Keratinocyte (primary cell): ENCODE results near the gene AHCYL2. TPM values are rescaled to one million over a fixed set of nuclear protein-coding genes. Genes with fewer than 3 reads are reported as not detected.

Experiments used
- DNase-seq: peaks from one replicate; pipeline ENCODE4 v3.0.0-alpha.2; 2011; ENCODE audit warnings: low read depth, missing footprints, low spot score
- FAIRE-seq: peaks from 2 replicates; lab custom pipeline; 2011; peaks lifted over from hg19 to GRCh38; lab: Jason Lieb, UNC
- H2AFZ ChIP-seq: 2 replicates; pipeline ENCODE4 v1.6.0; 2012; ENCODE audit warnings: low read length, control low read depth, inconsistent platforms; ENCODE audit not compliant: control insufficient read depth
- H3K27ac ChIP-seq: 2 replicates; pipeline ENCODE4 v1.5.1; 2011; ENCODE audit warnings: low read length; ENCODE audit not compliant: control insufficient read depth, insufficient read depth
- H3K27me3 ChIP-seq: 3 replicates; pipeline ENCODE4 v1.6.0; 2011; ENCODE audit warnings: low read length; ENCODE audit not compliant: control insufficient read depth, insufficient read depth; ENCODE audit errors: extremely low read depth
- H3K36me3 ChIP-seq, 2 experiments: 2 replicates in 1 of 2; 3 replicates in 1 of 2; pipeline ENCODE4 v1.5.1; 2011; ENCODE audit warnings: low read length in 2 of 2, mild to moderate bottlenecking in 1 of 2; ENCODE audit not compliant: control insufficient read depth in 2 of 2, insufficient read depth in 2 of 2; ENCODE audit errors: extremely low read depth in 1 of 2
- H3K4me1 ChIP-seq: 3 replicates; pipeline ENCODE4 v1.5.1; 2011; ENCODE audit warnings: low read length; ENCODE audit not compliant: control insufficient read depth, insufficient read depth; ENCODE audit errors: extremely low read depth
- H3K4me2 ChIP-seq: 3 replicates; pipeline ENCODE4 v1.6.0; 2011; ENCODE audit warnings: low read depth, low read length; ENCODE audit not compliant: control insufficient read depth, insufficient read depth; ENCODE audit errors: extremely low read depth
- H3K4me3 ChIP-seq, 3 experiments: fragments of 200-600 bp in 1 of 3; sonication (generic) in 1 of 3; 2 replicates in 2 of 3; 3 replicates in 1 of 3; pipeline ENCODE4 v1.5.1; 2011 to 2016; ENCODE audit warnings: low read length in 3 of 3, mild to moderate bottlenecking in 3 of 3, control low read depth in 2 of 3, inconsistent platforms in 1 of 3, low read depth in 1 of 3, mixed read lengths in 1 of 3, mixed run types in 1 of 3, moderate library complexity in 1 of 3; ENCODE audit not compliant: control insufficient read depth in 2 of 3, insufficient read depth in 2 of 3; ENCODE audit errors: extremely low read depth in 1 of 3
- H3K79me2 ChIP-seq: 2 replicates; pipeline ENCODE4 v1.6.0; 2012; ENCODE audit warnings: low read length; ENCODE audit not compliant: control insufficient read depth, insufficient read depth
- H3K9ac ChIP-seq: 3 replicates; pipeline ENCODE4 v1.6.0; 2011; ENCODE audit warnings: low read length; ENCODE audit not compliant: control insufficient read depth, insufficient read depth; ENCODE audit errors: extremely low read depth
- H3K9me1 ChIP-seq: 3 replicates; pipeline ENCODE4 v1.6.0; 2011; ENCODE audit warnings: low read length; ENCODE audit not compliant: control insufficient read depth, insufficient read depth; ENCODE audit errors: extremely low read depth
- H3K9me3 ChIP-seq: 2 replicates; pipeline ENCODE4 v1.5.1; 2012; ENCODE audit warnings: low read depth, low read length; ENCODE audit not compliant: control insufficient read depth
- H4K20me1 ChIP-seq: 3 replicates; pipeline ENCODE4 v1.6.0; 2011; ENCODE audit warnings: low read length; ENCODE audit not compliant: control insufficient read depth, insufficient read depth; ENCODE audit errors: extremely low read depth
- EZH2 ChIP-seq: IDR thresholded peaks from one replicate; pipeline ENCODE4 v1.6.1; 2012; ENCODE audit warnings: inconsistent platforms, mild to moderate bottlenecking, low read length, moderate library complexity
- dilution Hi-C: fragments of 300-500 bp; cut with MboI; formaldehyde crosslinking; loops from one replicate; pipeline ENCODE4 v1.7.0; 2020; ENCODE audit warnings: low sequenced_read_pairs; ENCODE audit not compliant: extremely low pct_ligation_motif_present
- polyA plus RNA-seq, 5 experiments: library from polyadenylated mRNA; depleted of rRNA in 3 of 5; stranded (reverse) in 3 of 5; stranded (forward) in 1 of 5; unstranded in 1 of 5; fragments of >200 nt; gene quantifications; 1 replicate in 1 of 5; 2 replicates in 3 of 5; 3 replicates in 1 of 5; pipeline versions ENCODE4 v1.2.1 to v1.2.3, GENCODE V29; 2011 to 2012; ENCODE audit warnings: missing spikeins in 2 of 5, low read depth in 1 of 5, low replicate concordance in 1 of 5
- TF ChIP-seq, protein P1 (sequence below), 3 experiments: IDR thresholded peaks in 1 of 3; conservative IDR thresholded peaks in 1 of 3; optimal IDR thresholded peaks in 1 of 3; 2 replicates in 2 of 3; 3 replicates in 1 of 3; pipeline versions ENCODE3 to v1.5.1; 2011; ENCODE audit warnings: low read length in 3 of 3, mild to moderate bottlenecking in 3 of 3, moderate library complexity in 2 of 3, control low read depth in 1 of 3, inconsistent platforms in 1 of 3; ENCODE audit not compliant: insufficient read depth in 2 of 3; ENCODE audit errors: extremely low read depth in 1 of 3

Gene AHCYL2
- polyA plus RNA-seq, 1 donor (not counting 4 experiments of a cell fraction or from before 2014, with no cell fraction given), result 32.8 TPM

GRCh38 chr7:129283936-129284335 lies 59.1 kb downstream of the AHCYL2 start:
- Histone ChIP-seq H4K20me1 (no peaks in the 10 kb centered on the region), H3K79me2 (no peaks in the 10 kb centered on the region), H2AFZ (no peak overlapping the region), H3K9me3 (no peaks in the 10 kb centered on the region), H3K4me2 (no peak overlapping the region), H3K27me3 (no peaks in the 10 kb centered on the region), H3K4me1 (peaks cover 19% of the 10 kb centered on the region), H3K9me1 (peaks cover 2% of the 10 kb centered on the region), H3K4me3 (no peak overlapping the region), H3K27ac (no peak overlapping the region), H3K9ac (no peak overlapping the region), H3K36me3 (no peaks in the 10 kb centered on the region)
- FAIRE-seq (no peak), DNase-seq (no peak)
- TF ChIP-seq, protein P1, sequence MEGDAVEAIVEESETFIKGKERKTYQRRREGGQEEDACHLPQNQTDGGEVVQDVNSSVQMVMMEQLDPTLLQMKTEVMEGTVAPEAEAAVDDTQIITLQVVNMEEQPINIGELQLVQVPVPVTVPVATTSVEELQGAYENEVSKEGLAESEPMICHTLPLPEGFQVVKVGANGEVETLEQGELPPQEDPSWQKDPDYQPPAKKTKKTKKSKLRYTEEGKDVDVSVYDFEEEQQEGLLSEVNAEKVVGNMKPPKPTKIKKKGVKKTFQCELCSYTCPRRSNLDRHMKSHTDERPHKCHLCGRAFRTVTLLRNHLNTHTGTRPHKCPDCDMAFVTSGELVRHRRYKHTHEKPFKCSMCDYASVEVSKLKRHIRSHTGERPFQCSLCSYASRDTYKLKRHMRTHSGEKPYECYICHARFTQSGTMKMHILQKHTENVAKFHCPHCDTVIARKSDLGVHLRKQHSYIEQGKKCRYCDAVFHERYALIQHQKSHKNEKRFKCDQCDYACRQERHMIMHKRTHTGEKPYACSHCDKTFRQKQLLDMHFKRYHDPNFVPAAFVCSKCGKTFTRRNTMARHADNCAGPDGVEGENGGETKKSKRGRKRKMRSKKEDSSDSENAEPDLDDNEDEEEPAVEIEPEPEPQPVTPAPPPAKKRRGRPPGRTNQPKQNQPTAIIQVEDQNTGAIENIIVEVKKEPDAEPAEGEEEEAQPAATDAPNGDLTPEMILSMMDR (optimal IDR thresholded peaks at IDR 0.05 in 1 of 3, IDR thresholded peaks at IDR 0.05 in 1 of 3, conservative IDR thresholded peaks at IDR 0.05 in 1 of 3; ENCODE audit: extremely low read depth in 1 of 3, insufficient read depth in 2 of 3, low read length in 3 of 3), result no peak
- TF ChIP-seq EZH2, result no peak
- dilution Hi-C loops, result no loop called here

DNA sequence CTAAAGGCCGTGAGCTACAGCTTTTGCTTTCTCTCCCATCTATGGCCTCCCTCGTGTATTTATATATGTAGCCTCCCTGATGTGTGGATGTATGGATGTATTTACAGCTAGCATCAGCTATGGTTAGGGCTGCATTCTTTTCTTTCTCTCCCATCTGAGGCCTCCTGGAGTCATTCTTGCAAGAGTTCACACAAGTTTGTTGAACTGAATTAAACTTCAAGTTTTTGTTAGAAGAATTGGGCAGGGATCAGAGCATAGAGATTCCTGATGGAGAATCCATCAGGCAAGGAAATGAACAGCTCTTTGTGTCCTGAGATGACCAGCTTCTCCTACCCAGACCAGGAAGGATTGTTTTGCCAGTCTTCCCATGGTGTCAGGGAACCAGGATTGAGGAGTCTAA lies 60.3 kb downstream of the AHCYL2 start:
- no peak overlapping the region for H3K27ac ChIP-seq
- H3K4me2 ChIP-seq, result no peak overlapping the region
- H3K9me3 ChIP-seq, result no peaks in the 10 kb centered on the region
- H4K20me1 ChIP-seq, result no peaks in the 10 kb centered on the region
- dilution Hi-C loops, result no loop called here
- H2AFZ ChIP-seq, result no peak overlapping the region
- no peaks in the 10 kb centered on the region for H3K79me2 ChIP-seq
- no peaks in the 10 kb centered on the region for H3K36me3 ChIP-seq
- H3K27me3 ChIP-seq, result no peaks in the 10 kb centered on the region
- FAIRE-seq (no peak), DNase-seq (no peak)
- H3K9me1 ChIP-seq, result peaks cover 2% of the 10 kb centered on the region
- H3K4me3 ChIP-seq, result no peak overlapping the region
- H3K9ac ChIP-seq, result no peak overlapping the region
- H3K4me1 ChIP-seq, result peaks cover 8% of the 10 kb centered on the region
- TF ChIP-seq, protein P1 (optimal IDR thresholded peaks at IDR 0.05 in 1 of 3, IDR thresholded peaks at IDR 0.05 in 1 of 3, conservative IDR thresholded peaks at IDR 0.05 in 1 of 3; ENCODE audit: extremely low read depth in 1 of 3, insufficient read depth in 2 of 3, low read length in 3 of 3), result no peak
- no peak for TF ChIP-seq EZH2
